WERI-Rb-1 (cell line): Measurements from ENCODE around the gene LCMT1.

Experiments
- DNase-seq: peaks from one replicate; pipeline ENCODE4 v3.0.0-alpha.2; 2020
- H3K27ac ChIP-seq: fragments of 250-450 bp; sonication (Bioruptor Pico); 2 replicates; pipeline ENCODE4 v1.5.1; 2020; ENCODE audit warnings: mild to moderate bottlenecking, moderate library complexity
- H3K27me3 ChIP-seq: fragments of 250-450 bp; sonication (Bioruptor Pico); 2 replicates; pipeline ENCODE4 v1.5.1; 2021; ENCODE audit warnings: mild to moderate bottlenecking, low read depth, moderate library complexity; ENCODE audit not compliant: insufficient read depth, severe bottlenecking
- H3K36me3 ChIP-seq: fragments of 250-450 bp; sonication (Bioruptor Pico); 2 replicates; pipeline ENCODE4 v1.5.1; 2020; ENCODE audit warnings: mild to moderate bottlenecking, moderate library complexity
- H3K4me3 ChIP-seq: 2 replicates; pipeline ENCODE4 v1.5.1; 2011; ENCODE audit warnings: low read depth, mild to moderate bottlenecking, control low read depth, low read length
- H3K9me3 ChIP-seq: fragments of 250-450 bp; sonication (Bioruptor Pico); 2 replicates; pipeline ENCODE4 v1.5.1; 2021; ENCODE audit warnings: mild to moderate bottlenecking, moderate library complexity; ENCODE audit not compliant: severe bottlenecking
- CTCF ChIP-seq: IDR thresholded peaks from 2 replicates; pipeline ENCODE4 v1.5.1; 2011; ENCODE audit warnings: low read depth, mild to moderate bottlenecking, control low read depth, inconsistent platforms, low read length

The LCMT1 gene

GRCh38 chr16:25066426-25066746 is 45.2 kb upstream of the LCMT1 start:
- Histone ChIP-seq H3K27ac (peak overlapping the region; percentile 50), H3K27me3 (peaks cover 5% of the 10 kb centered on the region), H3K36me3 (no peaks in the 10 kb centered on the region), H3K4me3 (peak overlapping the region; percentile 82; the same call in 1 of the 2 replicates), H3K9me3 (no peaks in the 10 kb centered on the region)
- no peak for TF ChIP-seq CTCF
- no peak for DNase-seq

- Histone ChIP-seq H3K4me3 (peak overlapping the region; percentile 82), H3K27ac (peak overlapping the region; percentile 64), H3K27me3 (peaks cover 5% of the 10 kb centered on the region), H3K36me3 (no peaks in the 10 kb centered on the region), H3K9me3 (no peaks in the 10 kb centered on the region)
- DNase-seq, result peak; percentile 76
- no peak for TF ChIP-seq CTCF
Observed at GRCh38 chr16:25066747-25067631, 44.6 kb upstream of the LCMT1 start.

GRCh38 chr16:25073854-25074253 is 37.7 kb upstream of the LCMT1 start:
- Histone ChIP-seq H3K27me3 (peaks cover 16% of the 10 kb centered on the region), H3K4me3 (no peak overlapping the region), H3K9me3 (peaks cover 6% of the 10 kb centered on the region), H3K36me3 (no peaks in the 10 kb centered on the region), H3K27ac (no peak overlapping the region)
- TF ChIP-seq CTCF, result no peak
- no peak for DNase-seq

GRCh38 chr16:25078386-25078978 is 33.1 kb upstream of the LCMT1 start:
- no peak overlapping the region for H3K27ac ChIP-seq
- no peaks in the 10 kb centered on the region for H3K36me3 ChIP-seq
- H3K27me3 ChIP-seq, result peaks cover 16% of the 10 kb centered on the region
- no peak for DNase-seq
- peaks cover 8% of the 10 kb centered on the region for H3K9me3 ChIP-seq
- no peak for TF ChIP-seq CTCF
- no peak overlapping the region for H3K4me3 ChIP-seq

- no peak for DNase-seq
- no peak overlapping the region for H3K4me3 ChIP-seq
- no peaks in the 10 kb centered on the region for H3K36me3 ChIP-seq
- H3K27ac ChIP-seq, result no peak overlapping the region
- H3K27me3 ChIP-seq, result peaks cover 9% of the 10 kb centered on the region
- no peak for TF ChIP-seq CTCF
- peaks cover 8% of the 10 kb centered on the region for H3K9me3 ChIP-seq
Observed at GRCh38 chr16:25079637-25080378, 31.7 kb upstream of the LCMT1 start.
